HG03196 (cell line): ENCODE results near the gene GIGYF2.
"Not testable (repeated sequence)": the region's sequence is repeated elsewhere in the genome, so short reads cannot be mapped to it uniquely, and the experiment has no call there.

Experiments
- ATAC-seq: cut with Tn5 transposase; IDR thresholded peaks from one replicate; pipeline ENCODE4 v1.9.1; 2021; ENCODE audit not compliant: unreplicated experiment

The GIGYF2 gene

GRCh38 chr2:232890536-232890895 is 193.4 kb downstream of the GIGYF2 start:
- no peak for ATAC-seq

DNA sequence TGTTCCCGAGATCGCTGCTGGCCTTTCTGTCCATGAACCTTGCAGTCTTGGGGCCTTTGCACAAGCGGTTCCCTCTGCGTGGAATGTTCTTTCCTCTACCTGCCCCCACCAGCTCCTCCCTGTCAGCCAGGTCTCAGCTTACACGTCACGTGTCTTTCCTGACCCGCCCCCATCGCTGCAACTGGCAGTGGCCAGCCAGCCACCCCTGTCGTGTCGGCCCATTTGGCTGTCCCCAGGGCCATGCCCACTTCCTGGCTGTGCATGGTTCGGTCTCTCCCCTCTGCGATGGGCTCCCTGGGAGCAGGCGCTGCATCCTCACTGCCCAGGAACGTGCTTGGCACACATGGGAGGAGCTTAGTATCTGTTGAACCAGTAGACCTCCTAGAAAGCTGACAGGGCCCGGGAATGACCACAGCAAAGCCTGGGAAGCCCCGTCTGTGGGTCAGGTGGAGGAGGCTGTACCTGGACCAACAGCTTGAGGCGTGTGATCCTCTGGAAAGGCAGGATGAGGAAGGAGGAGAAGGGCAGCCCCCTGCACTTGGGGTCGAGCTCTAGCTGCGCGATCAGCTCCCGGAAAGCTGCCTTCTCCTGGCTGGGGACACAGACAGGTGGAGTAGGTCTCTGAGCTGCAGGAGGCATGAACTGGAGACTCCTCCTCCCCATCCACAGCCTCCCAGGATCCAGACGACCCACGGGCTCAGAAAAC is 193.9 kb downstream of the GIGYF2 start:
- ATAC-seq: no peak

GRCh38 chr2:232891621-232892071 is 194.5 kb downstream of the GIGYF2 start:
- ATAC-seq: no peak

DNA sequence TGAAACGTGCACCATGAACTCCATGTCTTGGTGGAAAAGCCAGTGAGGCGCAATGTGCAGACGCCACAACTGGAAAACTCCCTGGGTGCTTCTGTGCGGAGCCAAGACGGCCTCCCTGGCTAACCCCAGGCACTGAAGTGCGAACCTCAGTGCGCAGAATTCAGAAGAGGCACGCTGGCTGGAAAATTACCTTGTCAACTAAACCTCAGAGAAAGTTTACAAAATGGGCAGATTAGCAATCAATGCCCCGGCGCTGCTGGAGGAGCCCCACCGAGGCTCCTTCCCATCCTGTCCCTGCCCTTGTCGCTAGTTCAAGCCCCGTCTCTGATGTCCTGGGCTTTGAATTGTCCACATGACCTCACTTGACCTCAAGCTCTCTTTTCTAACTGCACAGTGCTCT is 195.1 kb downstream of the GIGYF2 start:
- ATAC-seq: no peak

DNA sequence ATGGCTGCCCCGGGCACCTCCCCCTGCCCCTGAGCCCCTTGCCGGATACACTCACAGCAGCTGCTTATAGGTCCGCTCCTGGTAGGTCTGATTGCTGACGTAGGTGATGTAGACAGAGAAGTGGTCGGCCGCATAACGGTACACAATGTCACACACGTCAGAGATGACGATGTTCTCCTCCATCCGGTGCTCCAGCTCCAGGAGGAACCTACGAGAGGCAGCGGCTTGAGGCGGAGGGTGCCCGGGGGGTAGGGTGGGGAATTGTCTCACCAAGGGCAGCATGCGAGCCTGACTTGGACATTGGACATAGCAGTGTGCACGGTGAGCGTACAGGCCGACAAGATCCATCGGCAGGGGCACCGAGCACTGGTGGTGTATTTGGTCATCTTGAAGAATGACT is 195.7 kb downstream of the GIGYF2 start:
- ATAC-seq: no peak

DNA sequence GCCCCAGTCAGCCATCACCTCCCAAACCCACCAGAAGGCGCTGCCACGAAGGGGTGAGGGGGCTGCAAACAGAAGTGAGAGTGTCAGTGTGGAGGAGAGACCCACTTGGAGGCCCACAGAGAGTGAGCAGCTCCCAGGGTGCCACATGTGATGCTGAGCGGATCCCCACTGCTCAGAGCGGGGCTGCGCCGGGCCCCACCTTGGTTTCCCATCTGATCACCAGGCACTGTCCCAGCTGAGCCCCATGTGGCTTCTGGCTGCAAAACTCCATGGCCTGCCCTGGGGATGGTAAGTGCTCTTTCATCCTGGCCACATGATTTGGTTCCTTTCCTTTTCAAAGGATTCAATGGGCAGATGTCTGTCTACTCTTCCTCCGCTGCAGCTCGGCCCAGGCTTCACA is 196.7 kb downstream of the GIGYF2 start:
- ATAC-seq: no peak

GRCh38 chr2:232894251-232894650 is 197.1 kb downstream of the GIGYF2 start:
- no peak for ATAC-seq

- no peak for ATAC-seq
Observed at GRCh38 chr2:232894746-232895145, 197.6 kb downstream of the GIGYF2 start.

GRCh38 chr2:232896111-232896510 is 199.0 kb downstream of the GIGYF2 start:
- ATAC-seq: no peak

GRCh38 chr2:232896720-232897597 is 199.8 kb downstream of the GIGYF2 start:
- ATAC-seq: no peak

- no peak for ATAC-seq
Observed at GRCh38 chr2:232897598-232898408, 200.7 kb downstream of the GIGYF2 start.

DNA sequence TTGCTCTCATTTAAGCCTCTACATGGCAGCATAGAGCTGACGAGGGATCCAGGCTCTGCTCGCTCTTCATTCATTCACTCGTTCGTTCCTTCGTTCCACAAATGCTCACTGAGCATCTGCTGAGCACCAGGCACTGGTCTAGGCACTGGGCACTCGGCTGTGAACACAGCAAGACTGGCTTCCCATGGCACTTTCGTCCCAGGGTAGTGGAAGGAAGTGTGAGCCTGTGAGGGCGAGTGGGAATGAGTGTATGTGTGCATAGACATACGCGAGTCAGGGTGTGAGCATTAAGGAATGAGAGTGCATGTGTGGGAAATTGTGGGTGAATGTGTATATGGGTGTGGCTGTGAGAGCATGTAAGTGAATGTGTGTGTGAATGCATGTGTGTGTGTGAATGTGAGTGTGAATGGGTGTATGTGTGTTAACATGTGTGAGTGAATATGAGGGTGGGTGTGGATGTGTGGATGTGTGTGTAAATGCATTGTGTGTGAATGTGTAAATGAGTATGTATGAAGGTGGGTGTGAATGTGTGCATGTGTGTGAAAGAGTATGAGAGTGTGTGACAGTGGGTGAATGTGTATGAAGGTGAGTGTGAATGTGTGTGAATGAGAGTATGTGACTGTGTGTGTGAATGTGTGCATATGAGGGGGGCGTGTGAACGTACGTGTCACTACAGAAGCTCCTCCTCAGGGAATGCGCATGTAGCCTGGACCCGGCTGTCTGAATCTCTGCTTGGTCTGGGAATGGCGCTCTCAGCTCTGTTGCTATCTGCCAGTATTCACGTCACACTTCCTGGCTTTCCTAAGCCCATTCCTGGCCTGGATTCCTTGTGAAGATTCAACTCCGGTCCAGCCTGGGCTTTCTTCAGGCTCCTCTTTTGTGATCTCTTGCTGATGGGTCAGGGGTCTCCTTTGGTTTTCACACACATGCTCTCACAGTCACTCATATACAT is 201.7 kb downstream of the GIGYF2 start:
- ATAC-seq: no peak

- no peak for ATAC-seq
Observed at GRCh38 chr2:232900811-232901735, 203.9 kb downstream of the GIGYF2 start.

- ATAC-seq: no peak
Observed at GRCh38 chr2:232901736-232902578, 204.8 kb downstream of the GIGYF2 start.

- no peak for ATAC-seq
Observed at GRCh38 chr2:232903989-232904388, 206.9 kb downstream of the GIGYF2 start.

DNA sequence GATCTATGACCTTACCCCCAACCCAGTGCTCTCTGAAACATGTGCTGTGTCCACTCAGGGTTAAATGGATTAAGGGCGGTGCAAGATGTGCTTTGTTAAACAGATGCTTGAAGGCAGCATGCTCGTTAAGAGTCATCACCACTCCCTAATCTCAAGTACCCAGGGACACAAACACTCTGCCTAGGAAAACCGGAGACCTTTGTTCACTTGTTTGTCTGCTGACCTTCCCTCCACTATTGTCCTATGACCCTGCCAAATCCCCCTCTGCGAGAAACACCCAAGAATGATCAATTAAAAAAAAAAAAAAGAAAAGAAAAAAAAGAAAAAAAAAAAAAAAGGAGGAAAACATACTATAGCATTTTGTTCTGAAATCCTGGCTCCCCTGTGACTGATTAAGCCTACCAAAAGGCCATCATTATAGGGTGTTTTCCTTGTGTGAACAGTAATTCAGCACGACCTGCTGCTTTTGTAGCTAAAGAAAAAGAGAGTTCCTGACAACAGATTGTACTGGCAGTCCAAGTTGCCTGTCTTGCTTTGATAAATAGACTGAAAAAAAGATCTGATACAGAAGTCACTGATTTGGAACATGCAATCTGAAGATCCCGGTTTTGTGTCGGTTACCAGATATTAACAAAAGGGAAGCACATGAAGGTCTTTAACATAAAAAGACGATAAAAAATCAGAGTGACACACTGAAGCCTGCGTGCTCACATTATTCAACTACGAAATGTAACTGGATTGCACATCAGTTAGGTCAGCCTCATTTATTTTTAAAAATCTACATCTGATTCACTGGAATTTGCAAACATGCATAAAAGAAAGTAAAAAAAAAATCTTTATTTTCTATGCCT is 210.0 kb downstream of the GIGYF2 start:
- ATAC-seq: not testable (repeated sequence)

GRCh38 chr2:232907718-232908085 is 210.6 kb downstream of the GIGYF2 start:
- not testable (repeated sequence) for ATAC-seq
